K562 (cell line): Measurements from ENCODE around the gene CABP7. TPM values are rescaled to one million over a fixed set of nuclear protein-coding genes. Genes with fewer than 3 reads are reported as not detected.
A peak's percentile ranks its signal among the peaks of the same experiment; 100 is the strongest.

Experiments
- CBFA2T2 ChIP-seq: fragments of 450-650 bp; conservative IDR thresholded peaks from 2 replicates; pipeline ENCODE4 v1.6.1; 2017; ENCODE audit warnings: mild to moderate bottlenecking
- CHD2 ChIP-seq: IDR thresholded peaks from 2 replicates; pipeline ENCODE4 v1.6.1; 2011; ENCODE audit warnings: low read depth, low read length
- CTBP1 ChIP-seq: fragments of 450-650 bp; IDR thresholded peaks from 2 replicates; pipeline ENCODE4 v1.6.1; 2016; ENCODE audit warnings: borderline replicate concordance
- FOXK2 ChIP-seq, 2 experiments: fragments of 450-650 bp; IDR thresholded peaks in 1 of 2; conservative IDR thresholded peaks in 1 of 2; 2 replicates each; pipeline ENCODE4 v1.6.1; 2016; ENCODE audit warnings: low read depth in 2 of 2, mild to moderate bottlenecking in 1 of 2
- KDM1A ChIP-seq, 2 experiments: fragments of 450-650 bp; IDR thresholded peaks; 2 replicates each; pipeline ENCODE4 v1.6.1; 2016; ENCODE audit warnings: mild to moderate bottlenecking in 2 of 2
- NCOA1 ChIP-seq: fragments of 450-650 bp; IDR thresholded peaks from 2 replicates; pipeline ENCODE4 v1.6.1; 2016; ENCODE audit warnings: low read depth
- NFATC3 ChIP-seq: fragments of 450-650 bp; IDR thresholded peaks from 2 replicates; pipeline ENCODE4 v1.6.1; 2017; ENCODE audit warnings: mild to moderate bottlenecking
- NR4A1 ChIP-seq, 2 experiments: fragments of 250-450 bp in 1 of 2; fragments of 450-650 bp in 1 of 2; sonication (Bioruptor Pico) in 1 of 2; IDR thresholded peaks; 2 replicates each; pipeline versions ENCODE4 v1.4.0 to v1.6.1; 2016 to 2020; ENCODE audit warnings: mild to moderate bottlenecking in 2 of 2, missing compliant biosample characterization in 1 of 2, missing genetic modification characterization in 1 of 2, moderate library complexity in 1 of 2
- NRF1 ChIP-seq, 2 experiments: fragments of 450-650 bp; IDR thresholded peaks in 1 of 2; conservative IDR thresholded peaks in 1 of 2; 2 replicates each; pipeline ENCODE4 v1.6.1; 2014; ENCODE audit warnings: mild to moderate bottlenecking in 2 of 2
- SMAD4 ChIP-seq: fragments of 250-450 bp; sonication (Bioruptor Pico); conservative IDR thresholded peaks from 2 replicates; pipeline ENCODE4 v1.8.0; 2021; ENCODE audit warnings: inconsistent platforms, mild to moderate bottlenecking, moderate library complexity
- TARDBP ChIP-seq: fragments of 450-650 bp; IDR thresholded peaks from 2 replicates; pipeline ENCODE4 v1.6.1; 2016
- TBL1XR1 ChIP-seq, 2 experiments: IDR thresholded peaks; 2 replicates each; pipeline ENCODE4 v1.6.1; 2012; ENCODE audit warnings: improper control_type of control experiment in 2 of 2, low read length in 2 of 2, mild to moderate bottlenecking in 1 of 2
- ZFX ChIP-seq: sonication (generic); formaldehyde crosslinking; IDR thresholded peaks from 2 replicates; pipeline ENCODE4 v1.8.0; 2022; ENCODE audit warnings: mild to moderate bottlenecking, missing genetic modification reagents, moderate library complexity
- polyA plus RNA-seq, 8 experiments: library from polyadenylated mRNA; depleted of rRNA in 4 of 8; stranded (reverse) in 5 of 8; unstranded in 3 of 8; fragments of >200 nt; fragmentation: Nextera tagmentation in 2 of 8; fragmentation: Illumina TruSeq in 1 of 8; extraction: Ambion mirVana in 2 of 8; extraction: Trizol in 1 of 8; gene quantifications; 2 replicates each; pipeline versions ENCODE4 v1.2.1 to v1.2.3, GENCODE V29; 2011 to 2014; ENCODE audit warnings: inconsistent platforms in 1 of 8, missing spikeins in 1 of 8
- total RNA-seq, 7 experiments: library from RNA; depleted of rRNA in 6 of 7; stranded (reverse); fragments of >200 nt in 6 of 7; fragmentation: Illumina TruSeq in 2 of 7; extraction: Trizol in 2 of 7; gene quantifications; 2 replicates each; pipeline versions ENCODE4 v1.2.1 to v1.2.3, GENCODE V29; 2011 to 2021; ENCODE audit warnings: low replicate concordance in 1 of 7
- TF ChIP-seq, protein P1 (sequence below): fragments of 450-650 bp; IDR thresholded peaks from 2 replicates; pipeline ENCODE4 v1.6.1; 2016; ENCODE audit warnings: borderline replicate concordance
- TF ChIP-seq, protein P2 (sequence below): fragments of 450-650 bp; IDR thresholded peaks from 2 replicates; pipeline ENCODE4 v1.6.1; 2017; ENCODE audit warnings: antibody characterized with exemption
- TF ChIP-seq, protein P3 (sequence below), 3 experiments: IDR thresholded peaks in 2 of 3; conservative IDR thresholded peaks in 1 of 3; 2 replicates each; pipeline ENCODE4 v1.5.1; 2011 to 2012; ENCODE audit warnings: low read length in 3 of 3, mild to moderate bottlenecking in 3 of 3, control low read depth in 2 of 3, improper control_type of control experiment in 1 of 3, inconsistent platforms in 1 of 3, low read depth in 1 of 3, mixed read lengths in 1 of 3, moderate library complexity in 1 of 3; ENCODE audit not compliant: insufficient read depth in 2 of 3
- TF ChIP-seq, protein P4 (sequence below), 2 experiments: fragments of 450-650 bp in 1 of 2; sonication (generic) in 1 of 2; formaldehyde crosslinking; conservative IDR thresholded peaks; 2 replicates each; pipeline versions ENCODE4 v1.4.0 to v1.8.1; 2020 to 2022; ENCODE audit warnings: mild to moderate bottlenecking in 1 of 2, missing genetic modification reagents in 1 of 2
- TF ChIP-seq, protein P5 (sequence below): fragments of 450-650 bp; IDR thresholded peaks from 2 replicates; pipeline ENCODE4 v1.6.1; 2016; ENCODE audit warnings: antibody characterized with exemption

CABP7 gene
- total and polyA plus RNA-seq, 9 of the 15 experiments (the other 6 are each of a cell fraction or from before 2014, with no cell fraction given): not detected

DNA sequence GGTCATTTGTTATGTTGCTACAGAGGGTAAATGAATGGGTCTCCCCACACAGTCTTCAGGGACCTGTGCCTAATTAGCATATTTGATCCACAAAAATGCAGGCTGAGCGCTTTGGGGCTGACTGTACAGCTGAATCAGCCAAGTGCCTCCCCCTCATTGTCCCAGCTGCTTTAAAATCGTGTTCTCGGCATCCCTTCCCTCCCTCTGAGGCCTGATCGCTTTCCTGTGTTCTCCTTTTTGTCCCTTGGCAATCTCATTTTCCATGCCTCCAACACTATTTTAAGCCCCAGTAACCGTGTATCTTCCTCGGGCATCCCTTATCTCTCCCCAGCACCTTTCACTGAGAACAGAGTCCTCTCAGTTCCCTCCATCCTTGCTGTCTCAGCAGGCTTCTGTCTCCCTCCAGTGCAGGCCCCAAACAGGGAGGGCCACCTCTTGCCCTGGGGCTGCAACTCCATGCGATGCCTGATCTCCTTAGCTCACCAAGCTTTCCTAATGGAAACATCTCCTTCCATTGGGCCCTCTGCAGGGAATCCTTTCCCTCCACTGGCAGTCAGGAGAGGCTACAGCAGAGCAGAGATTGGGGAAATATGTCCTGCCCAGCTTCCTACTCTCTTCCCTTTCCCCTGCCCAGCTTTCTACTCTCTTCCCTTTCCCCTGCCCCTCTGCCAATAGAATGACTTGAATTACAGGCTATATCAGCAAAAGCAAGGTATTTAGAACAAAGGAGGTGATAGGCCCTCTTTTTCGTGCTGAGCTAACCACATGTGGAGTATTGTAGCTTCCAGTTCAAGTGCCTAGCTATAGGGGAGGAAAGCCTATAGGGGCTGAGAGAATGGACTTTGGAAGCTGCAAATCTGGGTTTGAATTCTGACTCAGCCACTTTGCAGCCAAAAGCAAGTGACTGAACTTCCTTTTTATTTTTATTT, 61.2 kb downstream of the CABP7 start (continued):
- TF ChIP-seq, protein P1, sequence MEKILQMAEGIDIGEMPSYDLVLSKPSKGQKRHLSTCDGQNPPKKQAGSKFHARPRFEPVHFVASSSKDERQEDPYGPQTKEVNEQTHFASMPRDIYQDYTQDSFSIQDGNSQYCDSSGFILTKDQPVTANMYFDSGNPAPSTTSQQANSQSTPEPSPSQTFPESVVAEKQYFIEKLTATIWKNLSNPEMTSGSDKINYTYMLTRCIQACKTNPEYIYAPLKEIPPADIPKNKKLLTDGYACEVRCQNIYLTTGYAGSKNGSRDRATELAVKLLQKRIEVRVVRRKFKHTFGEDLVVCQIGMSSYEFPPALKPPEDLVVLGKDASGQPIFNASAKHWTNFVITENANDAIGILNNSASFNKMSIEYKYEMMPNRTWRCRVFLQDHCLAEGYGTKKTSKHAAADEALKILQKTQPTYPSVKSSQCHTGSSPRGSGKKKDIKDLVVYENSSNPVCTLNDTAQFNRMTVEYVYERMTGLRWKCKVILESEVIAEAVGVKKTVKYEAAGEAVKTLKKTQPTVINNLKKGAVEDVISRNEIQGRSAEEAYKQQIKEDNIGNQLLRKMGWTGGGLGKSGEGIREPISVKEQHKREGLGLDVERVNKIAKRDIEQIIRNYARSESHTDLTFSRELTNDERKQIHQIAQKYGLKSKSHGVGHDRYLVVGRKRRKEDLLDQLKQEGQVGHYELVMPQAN: peak; percentile 40; the same call in 1 of the 2 replicates
- TF ChIP-seq TBL1XR1 (IDR thresholded peaks at IDR 0.05; ENCODE audit: low read length in 2 of 2): peak in 1 of 2 experiments; percentile 90; a peak in 2 of 4 replicates
- peak; percentile 78; the same call in 1 of the 2 replicates for TF ChIP-seq NCOA1
- peak; percentile 81 for TF ChIP-seq ZFX (CRISPR knock-in tag)
- TF ChIP-seq CHD2: no peak
- TF ChIP-seq CTBP1: peak; percentile 100
- TF ChIP-seq SMAD4: peak; percentile 88
- TF ChIP-seq NRF1 (conservative IDR thresholded peaks at IDR 0.05 in 1 of 2, IDR thresholded peaks at IDR 0.05 in 1 of 2): peak in 1 of 2 experiments; percentile 36; a peak in 1 of 4 replicates
- TF ChIP-seq TARDBP: peak; percentile 75; the same call in 1 of the 2 replicates
- peak in 1 of 2 experiments; percentile 42; a peak in 1 of 4 replicates for TF ChIP-seq FOXK2 (conservative IDR thresholded peaks at IDR 0.05 in 1 of 2, IDR thresholded peaks at IDR 0.05 in 1 of 2; ENCODE audit: low read depth in 2 of 2)
- TF ChIP-seq NFATC3: 0 out of 2 replicates have a peak, but pooled peaks have one; percentile 69
- TF ChIP-seq, protein P2, sequence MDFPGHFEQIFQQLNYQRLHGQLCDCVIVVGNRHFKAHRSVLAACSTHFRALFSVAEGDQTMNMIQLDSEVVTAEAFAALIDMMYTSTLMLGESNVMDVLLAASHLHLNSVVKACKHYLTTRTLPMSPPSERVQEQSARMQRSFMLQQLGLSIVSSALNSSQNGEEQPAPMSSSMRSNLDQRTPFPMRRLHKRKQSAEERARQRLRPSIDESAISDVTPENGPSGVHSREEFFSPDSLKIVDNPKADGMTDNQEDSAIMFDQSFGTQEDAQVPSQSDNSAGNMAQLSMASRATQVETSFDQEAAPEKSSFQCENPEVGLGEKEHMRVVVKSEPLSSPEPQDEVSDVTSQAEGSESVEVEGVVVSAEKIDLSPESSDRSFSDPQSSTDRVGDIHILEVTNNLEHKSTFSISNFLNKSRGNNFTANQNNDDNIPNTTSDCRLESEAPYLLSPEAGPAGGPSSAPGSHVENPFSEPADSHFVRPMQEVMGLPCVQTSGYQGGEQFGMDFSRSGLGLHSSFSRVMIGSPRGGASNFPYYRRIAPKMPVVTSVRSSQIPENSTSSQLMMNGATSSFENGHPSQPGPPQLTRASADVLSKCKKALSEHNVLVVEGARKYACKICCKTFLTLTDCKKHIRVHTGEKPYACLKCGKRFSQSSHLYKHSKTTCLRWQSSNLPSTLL: peak; percentile 39; the same call in 1 of the 2 replicates
- no peak for TF ChIP-seq NR4A1 (CRISPR knock-in tag; IDR thresholded peaks at IDR 0.05)
- TF ChIP-seq NR4A1 (tag; IDR thresholded peaks at IDR 0.05): no peak
- peak; percentile 95 for TF ChIP-seq CBFA2T2
- TF ChIP-seq, protein P3, sequence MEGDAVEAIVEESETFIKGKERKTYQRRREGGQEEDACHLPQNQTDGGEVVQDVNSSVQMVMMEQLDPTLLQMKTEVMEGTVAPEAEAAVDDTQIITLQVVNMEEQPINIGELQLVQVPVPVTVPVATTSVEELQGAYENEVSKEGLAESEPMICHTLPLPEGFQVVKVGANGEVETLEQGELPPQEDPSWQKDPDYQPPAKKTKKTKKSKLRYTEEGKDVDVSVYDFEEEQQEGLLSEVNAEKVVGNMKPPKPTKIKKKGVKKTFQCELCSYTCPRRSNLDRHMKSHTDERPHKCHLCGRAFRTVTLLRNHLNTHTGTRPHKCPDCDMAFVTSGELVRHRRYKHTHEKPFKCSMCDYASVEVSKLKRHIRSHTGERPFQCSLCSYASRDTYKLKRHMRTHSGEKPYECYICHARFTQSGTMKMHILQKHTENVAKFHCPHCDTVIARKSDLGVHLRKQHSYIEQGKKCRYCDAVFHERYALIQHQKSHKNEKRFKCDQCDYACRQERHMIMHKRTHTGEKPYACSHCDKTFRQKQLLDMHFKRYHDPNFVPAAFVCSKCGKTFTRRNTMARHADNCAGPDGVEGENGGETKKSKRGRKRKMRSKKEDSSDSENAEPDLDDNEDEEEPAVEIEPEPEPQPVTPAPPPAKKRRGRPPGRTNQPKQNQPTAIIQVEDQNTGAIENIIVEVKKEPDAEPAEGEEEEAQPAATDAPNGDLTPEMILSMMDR (IDR thresholded peaks at IDR 0.05 in 2 of 3, conservative IDR thresholded peaks at IDR 0.05 in 1 of 3; ENCODE audit: insufficient read depth in 2 of 3, low read depth in 1 of 3, low read length in 3 of 3): 0 out of 6 replicates have a peak, but pooled peaks of 1 of the 3 experiments have one; percentile 8
- TF ChIP-seq KDM1A (IDR thresholded peaks at IDR 0.05): peak; percentile 77 to 94
- TF ChIP-seq, protein P4, sequence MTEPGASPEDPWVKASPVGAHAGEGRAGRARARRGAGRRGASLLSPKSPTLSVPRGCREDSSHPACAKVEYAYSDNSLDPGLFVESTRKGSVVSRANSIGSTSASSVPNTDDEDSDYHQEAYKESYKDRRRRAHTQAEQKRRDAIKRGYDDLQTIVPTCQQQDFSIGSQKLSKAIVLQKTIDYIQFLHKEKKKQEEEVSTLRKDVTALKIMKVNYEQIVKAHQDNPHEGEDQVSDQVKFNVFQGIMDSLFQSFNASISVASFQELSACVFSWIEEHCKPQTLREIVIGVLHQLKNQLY (CRISPR knock-in tag; conservative IDR thresholded peaks at IDR 0.05): no peak
- TF ChIP-seq, protein P5, sequence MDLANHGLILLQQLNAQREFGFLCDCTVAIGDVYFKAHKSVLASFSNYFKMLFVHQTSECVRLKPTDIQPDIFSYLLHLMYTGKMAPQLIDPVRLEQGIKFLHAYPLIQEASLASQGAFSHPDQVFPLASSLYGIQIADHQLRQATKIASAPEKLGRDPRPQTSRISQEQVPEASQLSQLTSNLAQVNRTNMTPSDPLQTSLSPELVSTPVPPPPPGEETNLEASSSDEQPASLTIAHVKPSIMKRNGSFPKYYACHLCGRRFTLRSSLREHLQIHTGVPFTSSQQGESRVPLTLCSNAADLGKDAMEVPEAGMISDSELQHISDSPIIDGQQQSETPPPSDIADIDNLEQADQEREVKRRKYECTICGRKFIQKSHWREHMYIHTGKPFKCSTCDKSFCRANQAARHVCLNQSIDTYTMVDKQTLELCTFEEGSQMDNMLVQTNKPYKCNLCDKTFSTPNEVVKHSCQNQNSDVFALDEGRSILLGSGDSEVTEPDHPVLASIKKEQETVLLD: peak; percentile 82; the same call in 1 of the 2 replicates
